Fibroblast of villous mesenchyme (primary cell): ENCODE data around the gene CA5A. TPM values are rescaled to one million over a fixed set of nuclear protein-coding genes. Genes with fewer than 3 reads are reported as not detected.
"Not testable (repeated sequence)": the region's sequence is repeated elsewhere in the genome, so short reads cannot be mapped to it uniquely, and the experiment has no call there.

Experiments used
- DNase-seq: peaks from one replicate; pipeline ENCODE4 v3.0.0-alpha.2; 2010; ENCODE audit warnings: low read depth
- H3K4me3 ChIP-seq: 2 replicates; pipeline ENCODE4 v1.5.1; 2011; ENCODE audit warnings: low read depth, mild to moderate bottlenecking, low read length
- total RNA-seq: library from RNA; depleted of rRNA; stranded (reverse); fragments of >200 nt; gene quantifications from 2 replicates; pipeline ENCODE4 v1.2.3, GENCODE V29; 2012
- TF ChIP-seq, protein P1 (sequence below): IDR thresholded peaks from 2 replicates; pipeline ENCODE4 v1.5.1; 2012; ENCODE audit warnings: low read depth, mild to moderate bottlenecking, low read length; ENCODE audit not compliant: insufficient read depth

Gene CA5A
- total RNA-seq, 1 donor: not detected

DNA sequence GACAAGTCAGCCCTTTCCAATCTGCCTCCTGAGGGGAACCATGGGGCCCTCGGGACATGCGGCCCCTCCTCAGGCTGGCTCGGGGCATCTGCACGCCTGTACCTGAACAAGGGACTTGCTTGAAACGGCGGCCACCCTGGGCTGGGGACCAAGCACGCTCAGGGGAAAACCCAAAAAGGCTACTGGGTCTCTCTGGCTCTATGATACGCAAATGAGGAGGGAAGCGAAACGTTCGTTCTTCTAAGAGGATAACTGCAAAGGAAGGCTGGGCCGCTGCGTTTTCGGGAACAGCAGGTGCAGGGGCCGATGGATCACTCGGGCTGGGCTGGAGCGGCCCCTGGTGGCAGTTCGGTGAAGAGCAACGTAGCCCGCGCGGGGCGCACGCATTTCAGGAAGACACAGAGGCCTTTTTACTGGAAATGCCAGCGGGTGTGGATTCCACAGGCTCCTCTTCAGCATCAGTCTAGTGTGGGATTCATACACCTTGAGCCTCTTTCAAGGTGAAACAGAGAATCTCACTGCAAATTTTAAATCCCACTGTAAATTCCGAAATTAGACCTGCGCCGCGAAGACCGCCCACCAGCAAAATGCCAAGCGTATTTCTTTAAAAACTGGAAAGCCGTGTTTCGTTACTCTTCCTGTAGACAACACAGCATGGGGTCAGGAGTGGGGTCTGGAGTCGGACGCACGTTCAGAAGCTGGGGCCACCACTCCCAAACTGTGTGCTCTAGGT is 27.0 kb downstream of the CA5A start:
- not testable (repeated sequence) for H3K4me3 ChIP-seq
- DNase-seq: peak; percentile 47
- TF ChIP-seq, protein P1, sequence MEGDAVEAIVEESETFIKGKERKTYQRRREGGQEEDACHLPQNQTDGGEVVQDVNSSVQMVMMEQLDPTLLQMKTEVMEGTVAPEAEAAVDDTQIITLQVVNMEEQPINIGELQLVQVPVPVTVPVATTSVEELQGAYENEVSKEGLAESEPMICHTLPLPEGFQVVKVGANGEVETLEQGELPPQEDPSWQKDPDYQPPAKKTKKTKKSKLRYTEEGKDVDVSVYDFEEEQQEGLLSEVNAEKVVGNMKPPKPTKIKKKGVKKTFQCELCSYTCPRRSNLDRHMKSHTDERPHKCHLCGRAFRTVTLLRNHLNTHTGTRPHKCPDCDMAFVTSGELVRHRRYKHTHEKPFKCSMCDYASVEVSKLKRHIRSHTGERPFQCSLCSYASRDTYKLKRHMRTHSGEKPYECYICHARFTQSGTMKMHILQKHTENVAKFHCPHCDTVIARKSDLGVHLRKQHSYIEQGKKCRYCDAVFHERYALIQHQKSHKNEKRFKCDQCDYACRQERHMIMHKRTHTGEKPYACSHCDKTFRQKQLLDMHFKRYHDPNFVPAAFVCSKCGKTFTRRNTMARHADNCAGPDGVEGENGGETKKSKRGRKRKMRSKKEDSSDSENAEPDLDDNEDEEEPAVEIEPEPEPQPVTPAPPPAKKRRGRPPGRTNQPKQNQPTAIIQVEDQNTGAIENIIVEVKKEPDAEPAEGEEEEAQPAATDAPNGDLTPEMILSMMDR: peak; percentile 85

DNA sequence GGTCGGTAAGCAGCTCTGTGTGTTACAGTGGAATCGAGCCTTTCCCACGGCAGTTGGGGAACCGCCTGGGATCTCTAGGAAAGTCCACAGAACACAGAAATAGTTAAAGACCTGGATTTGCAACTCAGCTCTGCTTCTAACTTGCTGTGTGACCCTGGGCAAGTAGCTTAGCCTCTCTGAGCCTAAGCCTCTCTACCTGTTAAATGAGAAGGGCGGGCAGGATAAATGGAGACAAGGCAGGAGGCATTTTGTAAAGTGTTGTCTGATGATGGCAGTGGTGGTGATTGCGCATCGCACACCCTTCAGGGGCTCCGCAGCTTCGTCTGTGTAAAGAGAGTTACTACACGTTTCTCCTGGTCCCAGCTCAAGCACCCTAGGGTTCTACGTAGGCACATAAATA is 28.2 kb downstream of the CA5A start:
- DNase-seq, H3K4me3 ChIP-seq: not testable (repeated sequence)

DNA sequence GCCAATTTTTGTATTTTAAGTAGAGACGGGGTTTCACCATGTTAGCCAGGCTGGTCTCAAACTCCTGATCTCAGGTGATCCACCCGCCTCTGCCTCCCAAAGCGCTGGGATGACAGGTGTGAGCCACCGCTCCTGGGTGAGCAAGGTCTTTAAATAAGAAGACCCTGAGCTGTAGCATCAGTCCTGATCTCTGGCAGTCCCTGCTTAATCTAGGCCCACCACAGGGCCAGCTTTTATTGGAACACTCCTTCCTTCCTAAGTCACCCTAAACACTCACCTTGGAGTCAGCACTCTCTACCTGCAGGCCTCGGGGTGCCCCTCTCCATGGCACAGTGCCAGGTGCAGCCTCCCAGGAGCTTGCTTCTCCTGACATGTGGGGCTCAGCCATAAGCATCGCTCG is 30.8 kb downstream of the CA5A start:
- H3K4me3 ChIP-seq, DNase-seq: not testable (repeated sequence)

DNA sequence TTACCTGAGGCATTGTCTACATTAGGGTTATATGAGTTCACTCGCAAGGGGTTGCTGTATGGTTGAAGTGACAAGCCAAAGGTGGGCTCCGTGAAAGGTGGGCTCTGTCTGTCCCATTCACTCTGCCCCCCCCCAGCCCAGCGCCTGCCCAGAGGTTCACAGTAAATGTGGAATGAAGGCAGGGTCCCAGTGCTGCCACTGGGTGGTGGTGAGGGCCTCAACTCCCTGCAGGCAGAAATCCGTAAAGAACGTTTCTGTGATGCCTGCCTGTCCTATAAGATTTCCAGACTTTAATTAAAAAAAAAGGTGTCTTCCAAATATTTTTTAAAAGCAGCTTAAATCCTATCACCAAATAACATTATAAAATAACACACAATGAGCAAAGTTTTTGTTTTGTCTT is 31.4 kb downstream of the CA5A start:
- not testable (repeated sequence) for DNase-seq, H3K4me3 ChIP-seq

DNA sequence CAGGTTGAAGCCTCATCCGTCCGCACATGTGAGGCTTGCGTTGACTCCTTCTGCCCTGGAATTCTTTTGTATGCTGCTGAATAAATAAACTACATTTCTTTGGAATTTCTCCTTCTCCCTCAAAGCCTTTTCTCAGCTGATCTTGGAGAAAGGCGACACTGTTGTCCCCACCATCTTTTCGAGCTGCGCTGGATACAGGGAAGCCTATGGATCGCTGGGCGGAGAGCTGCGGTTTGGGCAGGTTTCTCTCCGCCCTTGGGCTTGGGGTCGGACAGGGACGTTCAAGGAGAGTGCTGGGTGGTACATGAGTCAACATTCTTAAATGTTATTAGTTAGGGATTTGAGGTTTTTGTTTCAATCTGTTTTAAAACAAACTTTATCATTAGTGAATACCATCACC is 35.8 kb downstream of the CA5A start:
- not testable (repeated sequence) for H3K4me3 ChIP-seq, DNase-seq

DNA sequence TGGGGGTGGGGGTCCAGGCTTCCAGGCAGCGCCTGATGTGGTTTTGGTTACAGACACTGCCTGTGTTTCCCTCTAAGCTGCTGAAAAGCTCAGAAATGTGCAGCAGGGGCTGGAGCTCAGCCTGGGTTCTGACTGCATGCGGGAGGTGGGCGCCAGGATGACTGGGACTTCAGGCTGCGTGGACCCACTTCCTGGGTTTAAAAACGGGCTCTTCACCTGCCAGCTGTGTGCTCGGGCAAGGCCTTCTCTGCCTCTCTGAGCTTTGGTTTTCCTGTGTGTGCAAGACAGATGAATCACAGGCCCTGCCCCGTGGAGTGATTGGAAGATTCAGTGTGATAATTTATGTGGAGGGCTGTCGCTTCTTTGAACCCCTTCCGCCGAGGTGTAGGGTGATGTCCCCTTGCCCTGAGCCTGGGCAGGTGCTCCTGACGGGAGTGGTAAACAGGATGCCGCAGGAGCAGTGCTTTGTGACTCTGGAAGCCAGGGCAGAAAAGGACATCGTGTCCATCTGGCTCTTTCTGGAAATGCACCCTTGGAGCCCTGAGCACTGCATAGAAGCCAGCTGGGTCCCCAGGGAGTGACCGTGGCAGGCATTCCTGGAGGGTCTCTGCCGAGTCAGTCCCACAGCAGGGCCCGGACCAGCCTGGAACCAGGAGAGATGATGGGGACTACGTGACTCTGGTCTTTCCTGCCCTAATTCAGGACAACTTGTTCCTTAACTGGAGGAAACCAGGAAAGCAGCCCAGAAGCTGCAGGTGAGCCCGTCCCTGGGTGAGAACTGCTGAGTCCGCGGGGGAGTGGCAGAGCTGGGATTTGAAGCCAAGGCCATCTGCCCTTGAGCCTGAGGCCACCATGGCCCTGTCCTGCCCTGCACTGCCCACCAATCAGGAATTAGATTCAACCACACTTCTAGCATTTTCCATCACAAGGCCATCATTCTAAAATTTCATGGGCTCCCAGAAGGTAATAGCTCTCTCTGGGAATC is 38.5 kb downstream of the CA5A start:
- H3K4me3 ChIP-seq: no peak overlapping the region
- no peak for DNase-seq
- TF ChIP-seq, protein P1: no peak

DNA sequence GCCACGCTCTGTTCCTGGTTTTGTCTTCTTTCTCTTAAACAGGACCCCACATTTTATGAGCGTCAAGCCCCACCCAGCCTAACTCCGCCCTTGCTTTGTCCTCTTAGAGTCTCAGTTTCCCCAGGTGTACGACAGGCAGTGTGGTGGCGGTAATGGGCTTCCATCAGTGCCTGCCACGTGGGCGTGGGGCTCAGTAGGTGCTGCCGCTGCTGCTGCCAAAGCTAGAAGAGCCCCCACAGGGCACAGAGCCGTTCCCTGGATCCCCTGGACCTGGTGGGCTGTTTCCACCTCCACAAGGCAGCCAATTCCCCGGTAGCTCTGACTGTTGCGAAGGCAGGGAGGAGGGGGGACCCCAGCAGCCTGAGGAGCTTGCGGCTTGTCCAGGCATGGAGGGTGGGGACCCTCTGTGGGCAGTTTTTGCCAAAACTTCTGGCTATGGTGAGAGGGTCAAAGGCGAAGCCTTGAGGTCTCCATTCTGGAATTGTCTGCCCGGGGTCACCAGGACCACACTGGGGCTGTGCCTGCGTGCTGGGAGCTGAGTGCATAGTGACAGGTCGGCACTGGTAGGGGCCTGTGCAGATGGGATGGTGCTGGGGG is 39.3 kb downstream of the CA5A start:
- DNase-seq, H3K4me3 ChIP-seq: not testable (repeated sequence)

DNA sequence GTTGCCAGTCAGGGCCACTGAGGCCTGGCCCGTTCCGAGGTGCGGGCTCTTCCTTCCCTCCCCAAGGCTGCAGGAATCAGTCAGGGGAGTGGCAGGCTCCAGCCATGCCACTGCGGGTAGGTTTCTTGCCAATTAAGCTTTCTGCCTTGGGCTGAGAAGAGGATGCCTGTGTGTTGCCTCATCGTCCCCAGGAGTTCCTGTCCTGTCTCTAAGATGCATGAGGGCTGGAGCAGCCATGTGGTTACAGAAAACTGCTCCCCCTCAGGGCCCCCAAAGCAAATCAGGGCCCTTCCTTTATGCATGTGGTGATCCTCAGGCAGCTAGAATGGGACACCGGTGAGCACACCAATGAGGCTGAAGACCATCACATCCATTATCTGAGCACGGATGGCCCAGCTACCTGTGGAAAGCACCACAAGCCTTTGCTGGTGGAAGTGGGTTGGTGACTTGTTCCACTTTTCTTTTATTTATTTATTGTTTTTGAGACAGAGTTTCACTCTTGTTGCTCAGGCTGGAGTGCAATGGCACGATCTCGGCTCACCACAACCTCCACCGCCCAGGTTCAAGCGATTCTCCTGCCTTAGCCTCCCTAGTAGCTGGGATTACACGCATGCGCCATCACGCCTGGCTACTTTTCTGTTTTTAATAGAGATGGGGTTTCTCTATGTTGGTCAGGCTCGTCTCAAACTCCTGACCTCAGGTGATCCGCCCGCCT is 40.0 kb downstream of the CA5A start:
- H3K4me3 ChIP-seq, DNase-seq: not testable (repeated sequence)

DNA sequence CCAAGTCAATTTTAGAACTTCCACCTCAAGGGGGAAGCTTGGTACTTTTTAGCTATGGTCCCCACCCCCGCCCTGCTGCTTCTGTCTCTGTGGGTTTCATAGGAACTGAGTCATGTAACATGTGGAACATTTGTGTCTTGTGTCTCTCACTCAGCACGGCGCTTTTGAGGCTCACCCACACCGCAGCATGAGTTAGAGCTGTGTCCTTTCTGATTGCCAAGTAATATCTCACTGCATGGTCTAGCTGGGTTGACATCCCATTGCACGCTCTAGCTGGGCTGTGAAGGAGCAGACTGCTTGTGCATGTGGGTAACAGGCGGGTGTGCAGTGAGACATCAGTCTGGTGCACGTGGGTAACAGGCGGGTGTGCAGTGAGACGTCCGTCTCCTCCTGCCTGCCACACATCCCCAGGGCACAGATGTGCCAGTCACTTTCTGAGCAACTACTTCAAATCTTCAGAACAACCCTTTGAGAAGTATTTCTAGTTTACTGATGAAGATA is 40.6 kb downstream of the CA5A start:
- H3K4me3 ChIP-seq: no peak overlapping the region
- DNase-seq: no peak
- TF ChIP-seq, protein P1: no peak

DNA sequence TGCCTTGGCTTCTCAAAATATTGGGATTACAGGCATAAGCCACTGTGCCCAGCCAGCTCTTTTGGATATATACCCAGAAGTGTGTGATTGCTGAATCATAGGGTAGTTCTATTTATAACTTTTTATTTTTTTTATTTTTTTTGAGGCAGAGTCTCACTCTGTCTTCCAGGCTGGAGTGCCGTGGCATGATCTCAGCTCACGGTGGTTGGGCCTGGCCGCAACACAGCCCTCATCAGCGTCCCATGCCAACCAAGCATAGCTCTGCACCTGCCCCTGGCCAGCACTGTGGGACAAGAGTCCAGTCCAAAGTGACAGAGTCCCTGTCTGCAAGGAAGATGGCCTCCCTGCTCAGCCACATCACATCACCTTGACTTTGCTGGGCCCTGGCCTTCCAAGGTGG is 42.3 kb downstream of the CA5A start:
- H3K4me3 ChIP-seq: not testable (repeated sequence)

More for the DNA sequence above, 42.3 kb downstream of the CA5A start:
- DNase-seq: not testable (repeated sequence)
